M059J (cell line): ENCODE data around the gene GTPBP4. TPM values are rescaled to one million over a fixed set of nuclear protein-coding genes. Genes with fewer than 3 reads are reported as not detected.

Source experiments
- DNase-seq: peaks from one replicate; pipeline ENCODE4 v3.0.0-alpha.2; 2012; ENCODE audit warnings: low read depth
- total RNA-seq: library from RNA; depleted of rRNA; stranded (reverse); fragments of >200 nt; shearing (Covaris generic); gene quantifications from 2 replicates; pipeline ENCODE4 v1.2.3, GENCODE V29; 2014

GTPBP4 gene
- total RNA-seq, 1 experiment from 2014 or later: 20.7 TPM

- DNase-seq: no peak
Measured at GRCh38 chr10:966466-967235, 21.6 kb upstream of the GTPBP4 start.

- no peak for DNase-seq
Measured at GRCh38 chr10:968546-969199, 19.6 kb upstream of the GTPBP4 start.

- DNase-seq: no peak
Measured at GRCh38 chr10:969473-970150, 18.6 kb upstream of the GTPBP4 start.

- no peak for DNase-seq
Measured at GRCh38 chr10:970311-971149, 17.7 kb upstream of the GTPBP4 start.

- DNase-seq: no peak
Measured at GRCh38 chr10:971150-971542, 17.1 kb upstream of the GTPBP4 start.

- no peak for DNase-seq
Measured at GRCh38 chr10:971613-972012, 16.6 kb upstream of the GTPBP4 start.

- DNase-seq: no peak
Measured at GRCh38 chr10:972763-973162, 15.5 kb upstream of the GTPBP4 start.

- no peak for DNase-seq
Measured at GRCh38 chr10:974038-974784, 14.0 kb upstream of the GTPBP4 start.

- no peak for DNase-seq
Measured at GRCh38 chr10:974785-975074, 13.5 kb upstream of the GTPBP4 start.

- DNase-seq: no peak
Measured at GRCh38 chr10:976316-976715, 11.9 kb upstream of the GTPBP4 start.

- peak; percentile 5 for DNase-seq
Measured at GRCh38 chr10:978826-979421, 9.3 kb upstream of the GTPBP4 start.

GRCh38 chr10:980468-981093 is 7.7 kb upstream of the GTPBP4 start:
- DNase-seq: no peak

GRCh38 chr10:983401-983800 is 4.8 kb upstream of the GTPBP4 start:
- no peak for DNase-seq

- DNase-seq: no peak
Measured at GRCh38 chr10:983971-984655, 4.1 kb upstream of the GTPBP4 start.

GRCh38 chr10:985361-985760 is 2.9 kb upstream of the GTPBP4 start:
- DNase-seq: no peak

GRCh38 chr10:986137-986825 is 2.0 kb upstream of the GTPBP4 start:
- peak; percentile 65 for DNase-seq

GRCh38 chr10:986881-987619 is 1.2 kb upstream of the GTPBP4 start:
- DNase-seq: peak; percentile 64

- DNase-seq: peak; percentile 24
Measured at GRCh38 chr10:987620-987869, 689 bp upstream of the GTPBP4 start.
